GM18909 (cell line): Measurements from ENCODE around the gene ABCG8.
"Not testable (repeated sequence)": the region's sequence is repeated elsewhere in the genome, so short reads cannot be mapped to it uniquely, and the experiment has no call there.

Experiments used
- ATAC-seq: cut with Tn5 transposase; IDR thresholded peaks from one replicate; pipeline ENCODE4 v1.9.1; 2021; ENCODE audit warnings: mild to moderate bottlenecking; ENCODE audit not compliant: unreplicated experiment, poor library complexity

Gene ABCG8

GRCh38 chr2:43899589-43899988 is 60.8 kb downstream of the ABCG8 start:
- ATAC-seq: no peak

GRCh38 chr2:43905371-43905803 is 66.6 kb downstream of the ABCG8 start:
- no peak for ATAC-seq

GRCh38 chr2:43905871-43906270 is 67.1 kb downstream of the ABCG8 start:
- no peak for ATAC-seq

- ATAC-seq: no peak
Measured at GRCh38 chr2:43906448-43907109, 67.8 kb downstream of the ABCG8 start.

GRCh38 chr2:43911136-43911790 is 72.5 kb downstream of the ABCG8 start:
- not testable (repeated sequence) for ATAC-seq

GRCh38 chr2:43924463-43924862 is 85.7 kb downstream of the ABCG8 start:
- no peak for ATAC-seq

- no peak for ATAC-seq
Measured at GRCh38 chr2:43925431-43925830, 86.7 kb downstream of the ABCG8 start.

- no peak for ATAC-seq
Measured at GRCh38 chr2:43927442-43927841, 88.7 kb downstream of the ABCG8 start.

GRCh38 chr2:43931293-43931692 is 92.5 kb downstream of the ABCG8 start:
- ATAC-seq: no peak
